GM18907 (cell line): ENCODE data around the gene SPAG6.

Source experiments
- ATAC-seq: cut with Tn5 transposase; IDR thresholded peaks from one replicate; pipeline ENCODE4 v1.9.1; 2021; ENCODE audit warnings: mild to moderate bottlenecking, moderate library complexity; ENCODE audit not compliant: unreplicated experiment

SPAG6 gene

DNA sequence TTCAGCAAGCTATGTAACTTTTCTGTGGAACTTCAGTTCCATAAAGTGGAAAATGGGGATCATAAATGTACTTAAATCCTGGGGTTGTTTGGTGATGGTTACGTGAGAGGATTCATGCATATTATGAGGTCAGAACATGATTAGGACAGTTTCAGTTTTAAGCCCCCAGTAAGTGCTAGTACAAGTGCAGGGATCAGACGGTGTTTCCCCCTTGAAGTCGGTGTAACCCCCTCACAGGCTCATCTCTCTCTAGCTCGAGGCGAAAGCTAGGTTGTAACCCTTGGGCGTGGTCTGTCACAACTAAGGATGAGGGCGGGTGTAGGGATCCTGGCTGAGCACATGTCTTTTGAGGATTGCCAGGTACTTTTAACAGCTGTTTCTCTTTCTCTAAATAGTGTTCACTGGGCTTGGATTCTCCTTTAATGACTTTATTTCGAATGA, 84.7 kb downstream of the SPAG6 start:
- no peak for ATAC-seq

DNA sequence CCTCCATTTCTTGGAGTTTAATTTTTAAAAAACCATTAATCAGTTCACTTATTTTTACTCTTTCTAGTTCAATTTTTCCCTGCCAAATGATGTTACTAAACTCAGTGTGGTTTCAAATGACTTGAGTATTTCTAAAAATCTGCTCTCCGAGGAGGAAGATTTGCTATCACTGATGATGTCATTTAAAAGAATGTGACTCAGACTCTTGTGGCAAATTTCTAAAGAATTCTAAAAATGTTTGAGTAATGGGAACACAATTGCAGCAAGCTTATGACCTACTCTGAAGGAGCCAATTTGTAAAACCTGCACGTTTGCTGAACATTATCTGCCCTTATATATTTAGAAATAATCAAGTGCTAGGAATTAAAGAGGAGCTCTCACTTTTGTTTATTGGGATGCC, 88.6 kb downstream of the SPAG6 start:
- ATAC-seq: no peak

DNA sequence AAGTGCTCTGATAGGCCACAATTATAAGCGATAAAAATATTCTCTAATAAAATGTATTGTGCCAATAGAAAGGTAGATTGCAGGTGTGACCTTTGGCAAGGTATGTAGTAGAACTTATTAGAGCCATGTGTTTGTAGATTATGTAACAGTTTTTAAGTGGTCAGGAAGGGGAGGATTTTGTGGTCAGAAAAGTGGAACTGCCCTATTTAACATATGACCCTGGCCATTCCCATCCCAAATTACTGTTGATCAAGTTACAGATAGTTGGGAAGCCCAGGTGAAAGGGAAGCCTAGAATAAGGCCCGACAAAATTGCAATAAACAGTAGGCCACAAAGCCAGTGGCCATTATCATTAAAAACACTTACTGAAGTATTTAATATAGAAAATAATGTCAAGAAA, 89.2 kb downstream of the SPAG6 start:
- ATAC-seq: no peak

DNA sequence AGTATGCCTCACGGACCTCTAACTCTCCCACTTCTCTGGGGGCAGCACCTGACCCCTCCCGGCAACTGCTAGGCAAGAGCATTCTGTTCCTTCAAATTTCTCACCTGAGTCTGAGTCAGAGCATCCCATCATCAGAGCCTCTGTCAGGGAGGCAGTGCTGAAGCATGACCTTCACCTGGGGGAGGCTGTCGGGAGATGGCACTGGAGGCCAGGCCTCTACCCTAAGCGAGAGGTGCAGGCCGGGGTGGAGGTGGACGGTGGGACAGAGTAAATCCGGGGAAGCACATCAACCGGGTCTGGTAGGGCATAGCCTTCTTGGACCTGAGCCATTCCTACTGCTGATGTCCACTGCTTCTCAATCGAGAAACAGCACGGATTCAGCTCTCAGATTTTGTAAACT, 90.4 kb downstream of the SPAG6 start:
- no peak for ATAC-seq

DNA sequence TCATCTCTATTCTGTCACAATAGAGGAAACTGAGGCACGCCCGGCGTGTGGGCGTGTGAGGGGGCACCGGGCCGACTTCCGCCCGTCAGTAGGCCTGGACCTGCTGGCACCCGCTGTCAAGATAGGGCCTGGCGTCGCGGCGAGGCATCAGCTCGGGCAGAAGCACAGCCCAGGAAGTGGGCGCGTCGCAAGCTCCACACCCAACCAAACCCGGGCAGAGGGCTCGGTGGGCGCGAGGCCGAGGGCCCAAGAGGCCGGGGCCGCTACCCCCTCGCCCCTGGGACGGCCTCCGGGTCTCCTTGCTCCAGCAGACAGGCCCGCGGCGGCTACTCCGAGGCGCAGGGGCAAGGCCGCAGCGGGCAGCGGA, 91.2 kb downstream of the SPAG6 start:
- peak; percentile 49 for ATAC-seq

DNA sequence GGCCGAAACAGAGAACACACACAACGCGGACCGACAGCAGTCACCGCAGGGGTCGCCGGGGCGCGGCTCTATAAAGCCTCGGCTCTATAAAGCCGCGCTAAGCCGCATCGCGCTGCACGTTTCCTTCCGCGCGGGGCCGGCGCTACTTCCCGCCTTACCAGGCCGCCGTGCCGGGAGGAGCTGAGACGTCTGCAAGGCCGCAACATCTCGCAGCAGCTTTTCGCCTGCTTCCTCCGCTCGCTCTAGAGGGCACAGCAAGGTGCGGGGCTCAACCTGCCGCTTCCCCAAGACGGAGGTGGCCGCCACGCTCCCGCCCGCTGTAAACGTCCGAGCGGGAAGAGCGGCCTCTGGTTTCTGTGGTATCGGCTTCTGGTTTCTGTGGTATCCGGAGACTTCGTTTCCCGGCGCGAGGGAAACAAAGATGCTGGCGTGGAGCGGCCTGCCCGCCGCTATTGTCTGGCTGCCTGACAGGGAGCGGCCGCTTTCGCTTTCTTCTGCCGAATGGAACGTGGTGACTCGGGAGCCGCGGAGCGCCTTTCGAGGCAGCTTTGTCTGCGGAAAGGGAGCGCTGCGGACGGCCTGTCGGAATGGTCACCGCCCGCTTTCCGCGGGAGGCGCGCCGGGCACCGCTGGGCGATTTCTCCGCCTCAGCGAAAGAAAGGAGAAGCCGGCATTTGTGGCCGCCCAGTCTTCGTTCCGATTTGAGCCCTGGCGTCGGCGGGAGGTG, 91.8 kb downstream of the SPAG6 start:
- ATAC-seq: peak; percentile 86

DNA sequence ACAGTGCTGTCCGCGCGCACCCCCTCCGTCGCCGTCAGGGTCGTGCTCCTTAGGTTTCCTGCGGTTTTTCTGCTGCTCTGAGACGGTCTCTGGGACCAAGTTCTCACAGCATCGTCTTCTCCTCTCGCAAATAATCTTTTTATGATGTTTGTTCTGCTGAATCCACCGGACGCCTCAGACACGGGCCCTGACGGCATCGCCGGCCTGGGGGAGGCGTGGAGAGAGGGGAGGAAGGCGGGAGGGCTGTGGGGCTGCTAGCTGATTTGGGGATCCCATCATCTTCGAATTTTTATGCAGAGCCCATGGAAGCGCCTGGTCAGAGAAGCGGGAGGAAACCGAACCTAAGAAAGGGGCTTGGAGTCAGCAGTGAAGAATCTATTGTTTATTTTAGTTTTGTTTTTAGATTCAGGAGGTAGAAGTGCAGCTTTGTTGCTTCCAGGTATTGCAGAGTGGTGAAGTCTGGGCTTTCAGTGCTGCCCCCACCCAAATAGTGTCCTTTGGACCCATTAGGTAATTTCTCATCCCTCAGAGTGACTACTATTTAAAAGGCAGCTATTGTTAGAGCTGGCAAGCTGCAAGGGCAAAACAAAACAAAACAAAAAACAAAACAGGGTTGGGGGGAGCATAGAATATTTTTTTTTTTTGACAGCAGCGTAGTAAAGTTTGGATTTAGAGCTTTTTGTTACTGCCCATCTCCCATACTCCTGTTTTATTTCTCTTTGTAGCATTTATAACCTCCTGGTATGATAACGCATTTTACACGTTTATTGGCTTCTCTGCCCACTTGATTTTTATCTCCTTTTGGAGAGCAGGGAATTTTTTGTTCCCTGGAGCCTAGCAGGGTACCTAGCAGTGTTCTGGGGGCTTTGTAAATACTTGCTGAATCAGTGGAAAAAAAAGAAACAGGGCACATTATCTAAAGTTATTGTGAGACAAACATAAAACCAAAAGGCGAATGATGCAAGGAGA, 92.6 kb downstream of the SPAG6 start:
- ATAC-seq: peak; percentile 31

DNA sequence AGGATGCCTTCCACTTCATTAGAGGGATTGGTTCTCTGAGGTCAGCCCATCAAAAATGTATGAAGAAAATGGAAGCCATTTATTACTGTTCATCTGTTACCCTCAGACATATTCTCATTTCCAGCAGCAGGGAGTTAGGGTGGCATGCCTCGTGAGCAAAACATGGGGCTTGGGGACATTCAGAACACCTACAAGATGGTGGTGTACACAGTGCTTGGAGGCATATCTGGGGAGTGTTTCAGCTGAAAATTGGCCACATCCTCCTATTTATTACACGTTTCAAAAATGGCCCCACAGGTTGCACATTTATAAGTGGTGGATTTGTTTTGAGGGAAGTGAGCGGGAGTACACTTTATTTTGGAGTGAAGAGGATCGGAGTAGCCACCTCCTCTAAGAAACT, 93.4 kb downstream of the SPAG6 start:
- no peak for ATAC-seq

DNA sequence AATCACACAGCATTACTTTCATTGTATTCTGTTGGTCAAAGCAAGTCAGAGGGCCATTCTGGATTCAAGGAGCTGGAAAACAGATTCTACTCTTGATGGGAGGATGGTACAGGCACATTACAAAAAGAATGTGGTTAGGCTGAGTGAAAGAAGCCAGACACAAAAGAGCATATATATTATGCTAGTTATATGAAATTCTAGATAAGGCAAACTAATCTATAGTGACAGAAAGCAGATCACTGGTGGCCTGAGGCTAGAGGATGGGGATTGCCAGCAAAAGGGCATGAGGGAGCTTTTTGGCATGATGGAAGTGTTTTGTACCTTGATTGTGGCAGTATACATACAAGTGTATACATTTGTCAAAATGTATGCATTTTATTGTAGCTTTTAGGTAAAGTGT, 96.8 kb downstream of the SPAG6 start:
- ATAC-seq: no peak

DNA sequence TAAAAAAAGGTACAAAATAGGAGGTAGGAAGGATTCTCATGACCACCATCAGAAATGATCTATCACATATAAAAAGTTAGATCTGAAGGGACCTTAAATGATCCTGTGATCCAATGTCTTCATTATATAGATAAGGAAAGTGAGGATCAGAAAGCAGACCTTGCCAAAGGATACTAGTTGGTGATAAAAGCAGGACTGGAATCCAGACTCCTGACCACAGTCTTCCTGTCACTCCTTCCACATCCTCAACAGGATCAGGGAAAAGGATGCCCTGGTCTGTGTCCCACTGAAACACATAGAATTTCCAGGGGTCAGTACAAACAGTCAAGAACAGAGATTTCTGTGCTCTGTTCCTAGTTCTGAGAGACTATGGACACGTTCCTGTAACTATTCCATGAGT, 97.2 kb downstream of the SPAG6 start:
- no peak for ATAC-seq

DNA sequence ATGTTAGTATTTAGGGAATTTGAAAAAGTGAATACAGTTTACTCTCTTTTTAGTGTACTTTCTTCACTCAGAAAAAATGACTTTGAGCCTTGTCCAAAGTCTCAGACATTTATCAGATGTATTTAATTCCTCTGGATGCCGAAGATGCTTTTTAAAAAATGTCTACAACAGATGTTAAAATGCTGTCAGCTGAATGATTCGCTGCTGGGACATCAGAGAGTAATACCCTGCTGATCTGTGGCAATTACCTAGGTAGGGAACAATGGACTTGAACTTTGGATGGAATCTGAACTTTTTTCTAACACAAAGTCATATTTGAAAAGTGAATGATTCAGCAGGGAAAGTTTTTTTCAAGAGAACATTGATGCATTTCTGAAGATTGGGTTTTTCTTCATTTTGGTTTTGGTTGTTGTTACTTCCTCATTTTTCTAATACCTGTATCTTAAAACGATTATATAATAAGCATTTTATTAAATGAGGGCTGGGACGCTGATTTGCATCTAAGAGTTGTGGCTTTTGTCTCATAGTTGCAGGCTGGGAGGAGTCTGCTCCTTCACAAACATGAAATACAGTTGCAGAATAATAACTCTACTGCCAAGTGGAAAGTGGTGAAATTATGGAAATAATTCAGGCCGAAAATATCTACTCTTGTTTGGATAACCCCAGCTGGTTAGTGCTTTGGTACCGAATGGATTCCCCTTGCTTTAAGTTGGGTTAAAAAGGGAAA, 98.0 kb downstream of the SPAG6 start:
- ATAC-seq: no peak

DNA sequence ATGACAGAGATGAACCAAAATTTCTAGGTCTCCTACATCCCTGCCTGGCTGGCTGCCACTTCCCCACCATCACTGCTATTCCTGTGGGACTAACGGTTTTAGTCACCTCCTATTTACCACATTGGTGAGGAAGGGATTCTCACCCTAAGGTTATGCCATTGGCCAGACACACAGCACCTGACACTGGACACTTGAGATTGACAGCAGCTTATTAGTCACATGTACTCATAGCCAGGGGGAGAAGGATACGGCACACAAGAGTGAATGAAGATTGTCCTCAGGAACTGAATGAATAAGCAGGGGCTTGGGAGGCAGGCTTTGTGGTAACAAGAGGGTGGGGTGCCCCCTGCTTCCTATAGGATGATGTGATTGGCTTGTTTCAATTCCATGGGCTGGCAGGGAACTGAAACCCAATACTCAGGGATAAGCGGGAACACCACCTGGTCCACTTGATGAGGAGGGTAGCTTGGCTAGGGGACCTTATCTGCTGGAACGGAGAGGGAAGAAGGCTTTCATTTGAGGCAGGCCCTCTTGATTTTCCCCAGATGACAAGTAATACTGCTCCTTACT, 99.0 kb downstream of the SPAG6 start:
- no peak for ATAC-seq

DNA sequence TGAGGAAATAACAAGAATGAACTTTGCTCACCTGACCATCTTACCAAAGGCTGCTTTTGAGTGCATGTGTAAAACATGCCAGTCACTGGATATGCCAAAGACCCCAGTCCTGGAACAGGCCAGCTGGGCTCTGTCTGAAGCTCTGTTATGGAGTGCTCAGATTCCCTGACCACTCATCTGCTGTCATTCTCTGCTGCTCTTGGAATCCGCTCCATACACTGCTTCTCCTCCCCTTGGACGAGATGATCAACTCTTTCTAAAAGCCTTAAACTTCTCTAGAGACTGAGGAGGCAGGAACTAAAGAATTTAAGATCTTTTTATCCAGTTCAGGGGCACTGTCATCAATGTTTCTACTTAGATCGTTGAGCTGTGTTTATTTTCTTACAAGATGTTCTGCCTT, 100.2 kb downstream of the SPAG6 start:
- no peak for ATAC-seq

DNA sequence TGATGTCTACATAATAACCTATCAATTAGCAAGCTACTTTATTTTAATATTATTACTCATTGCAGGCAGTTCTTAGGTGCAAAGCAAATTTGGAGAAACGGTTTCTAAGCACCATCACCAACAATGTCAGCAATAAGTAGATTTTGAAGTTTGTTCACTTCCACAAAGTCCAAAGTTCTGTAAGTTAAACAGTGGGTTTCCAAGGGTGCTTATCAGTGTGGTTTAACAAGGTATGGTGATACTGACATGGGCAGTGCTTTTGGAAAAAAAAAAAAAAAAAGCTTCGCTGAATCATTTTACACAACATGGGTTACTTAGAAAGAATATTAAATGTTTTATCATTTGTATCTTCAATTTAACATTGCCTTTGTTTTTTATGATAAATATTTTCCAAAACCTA, 101.8 kb downstream of the SPAG6 start:
- ATAC-seq: no peak

DNA sequence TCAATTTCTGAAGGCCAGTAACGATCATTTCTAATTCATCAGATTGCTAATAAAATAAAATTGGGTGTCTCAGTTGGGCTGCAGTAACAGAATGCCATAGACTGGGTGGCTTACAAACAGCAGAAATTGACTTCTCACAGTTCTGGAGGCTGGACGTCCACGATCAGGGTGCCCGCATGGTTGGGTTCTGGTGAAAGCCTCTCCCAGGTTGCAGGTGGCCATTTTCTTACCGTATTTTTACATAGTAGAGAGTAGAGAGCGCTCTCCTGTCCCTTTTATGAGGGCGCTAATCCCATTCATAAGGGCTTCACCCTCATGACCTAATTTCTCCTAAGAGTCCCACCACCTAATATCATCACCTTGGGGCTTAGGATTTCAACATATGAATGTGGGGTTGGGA, 106.0 kb downstream of the SPAG6 start:
- ATAC-seq: no peak

DNA sequence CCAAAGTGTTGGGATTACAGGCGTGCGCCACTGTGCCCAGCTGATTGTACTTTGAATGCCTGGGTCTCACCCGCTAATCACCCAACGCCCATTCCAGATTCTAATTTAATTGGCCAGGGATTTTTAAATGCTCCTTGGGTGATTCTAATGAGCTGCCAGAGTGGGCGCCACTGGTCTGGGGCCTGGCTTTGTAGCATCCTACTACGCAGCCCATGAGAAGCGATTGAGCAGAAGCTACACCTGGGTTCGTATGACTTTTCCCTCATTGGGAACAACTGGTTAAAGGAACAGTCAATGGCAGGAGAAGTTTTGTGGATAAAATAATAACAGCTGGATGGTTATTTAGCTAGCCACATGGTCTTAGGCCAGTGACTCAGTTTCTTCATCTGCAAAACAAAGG, 108.0 kb downstream of the SPAG6 start:
- no peak for ATAC-seq

DNA sequence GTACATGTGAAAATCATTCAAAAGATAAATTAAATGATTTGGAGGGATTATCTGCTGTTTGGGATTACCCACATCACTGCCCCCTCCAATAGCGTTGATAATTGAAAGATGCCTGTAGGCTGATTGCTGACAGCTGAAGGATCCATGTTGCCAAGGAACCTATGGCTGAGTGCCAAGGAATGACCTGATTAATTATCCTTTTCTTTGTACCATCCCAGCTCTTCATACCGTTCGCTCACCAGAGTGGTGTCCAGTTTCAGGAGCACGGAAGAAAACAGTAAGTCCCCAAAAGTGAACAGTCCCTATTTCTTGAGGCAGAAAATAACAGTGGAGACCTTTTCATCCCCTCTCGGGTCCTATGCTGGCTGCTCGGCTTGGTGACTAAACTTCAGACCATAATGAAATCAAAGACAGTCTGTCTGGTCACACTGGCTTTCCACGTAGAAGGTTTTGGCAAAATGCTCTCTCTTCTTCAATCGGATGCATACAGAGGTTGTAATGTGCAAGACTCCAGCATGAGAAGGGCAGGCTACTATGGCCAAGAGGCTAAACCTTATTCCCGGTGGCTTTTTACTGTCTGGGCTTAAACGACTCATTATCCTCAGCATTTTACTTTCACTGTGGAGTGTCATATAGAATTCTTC, 108.8 kb downstream of the SPAG6 start:
- no peak for ATAC-seq

DNA sequence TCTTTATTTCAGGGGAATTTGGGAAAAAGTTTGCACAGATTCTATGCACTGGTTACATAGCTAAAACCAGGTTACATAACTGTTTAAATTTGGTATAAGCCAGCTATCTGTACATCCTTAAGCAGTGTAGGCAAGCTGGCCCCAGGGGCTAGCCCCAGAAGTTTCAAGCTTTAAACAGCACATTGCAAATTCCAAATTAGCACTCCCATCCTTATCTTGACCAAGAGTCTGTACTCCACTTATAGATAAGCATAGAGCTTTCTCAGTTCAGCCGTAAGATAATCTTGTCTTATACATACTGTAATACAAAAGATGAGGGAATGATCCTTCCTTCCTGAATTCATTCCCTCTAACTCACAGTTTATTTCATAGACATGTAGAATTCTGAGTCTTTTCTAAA, 109.3 kb downstream of the SPAG6 start:
- no peak for ATAC-seq

DNA sequence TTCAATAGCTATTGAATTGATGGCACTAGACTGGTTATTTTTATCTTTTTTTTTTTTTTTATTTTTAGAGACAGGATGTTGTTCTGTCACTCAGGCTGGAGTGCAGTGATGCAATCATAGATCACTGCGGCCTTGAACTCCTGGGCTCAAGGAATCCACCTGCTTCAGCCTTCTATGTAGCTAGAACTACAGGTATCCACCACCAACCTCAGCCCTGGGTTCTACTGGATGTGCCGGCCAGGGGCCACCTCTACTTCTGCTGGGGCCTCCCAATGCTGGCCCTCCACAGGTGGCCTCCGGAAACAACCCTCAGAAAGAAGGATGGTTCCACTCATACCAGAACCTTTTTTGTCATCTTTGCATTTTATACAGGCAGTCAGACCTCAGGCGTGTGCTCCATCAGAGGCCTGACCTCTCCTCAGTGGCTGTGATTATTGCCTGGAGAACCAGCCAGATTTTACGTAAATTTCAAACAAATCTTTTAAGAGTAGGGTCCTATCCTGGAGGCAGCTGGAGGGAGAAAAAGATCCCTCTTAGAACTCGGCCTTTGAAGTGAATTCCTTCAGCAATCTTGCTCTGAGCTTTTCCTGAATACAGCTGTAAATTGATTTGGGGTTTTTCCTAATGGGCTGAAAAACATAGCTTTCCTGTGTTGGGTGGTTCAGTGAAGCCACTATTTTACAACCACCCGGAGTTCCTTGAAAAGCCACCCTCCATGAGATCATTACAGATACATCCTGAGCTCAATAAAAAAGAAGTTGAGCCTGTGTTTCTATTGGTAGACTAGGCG, 110.0 kb downstream of the SPAG6 start:
- ATAC-seq: no peak

DNA sequence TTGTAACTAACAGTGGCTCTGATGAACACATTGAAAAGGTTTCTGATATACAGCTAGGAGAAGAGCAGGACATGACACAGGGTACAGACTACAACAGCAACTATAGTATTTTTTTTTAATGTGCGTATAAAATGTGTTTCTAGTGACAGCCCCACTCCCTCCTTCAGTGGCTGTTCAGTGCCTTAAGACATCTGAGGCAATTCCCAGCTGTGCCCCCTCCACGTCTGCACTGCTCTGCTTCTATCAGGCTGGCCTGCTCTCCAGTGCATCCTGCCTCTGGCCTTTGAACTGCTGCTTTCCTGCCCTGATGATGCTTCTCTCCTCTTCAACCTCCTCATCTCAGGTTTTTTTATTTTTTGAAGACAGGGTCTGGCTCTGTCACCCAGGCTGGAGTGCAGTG, 111.2 kb downstream of the SPAG6 start:
- no peak for ATAC-seq
